HG03575 (cell line): Measurements from ENCODE around the gene TTPAL.

Source experiments
- ATAC-seq: cut with Tn5 transposase; IDR thresholded peaks from one replicate; pipeline ENCODE4 v1.9.1; 2021; ENCODE audit not compliant: unreplicated experiment, insufficient number of reproducible peaks, low FRiP score; ENCODE audit errors: extremely low read depth

TTPAL gene, protein sequence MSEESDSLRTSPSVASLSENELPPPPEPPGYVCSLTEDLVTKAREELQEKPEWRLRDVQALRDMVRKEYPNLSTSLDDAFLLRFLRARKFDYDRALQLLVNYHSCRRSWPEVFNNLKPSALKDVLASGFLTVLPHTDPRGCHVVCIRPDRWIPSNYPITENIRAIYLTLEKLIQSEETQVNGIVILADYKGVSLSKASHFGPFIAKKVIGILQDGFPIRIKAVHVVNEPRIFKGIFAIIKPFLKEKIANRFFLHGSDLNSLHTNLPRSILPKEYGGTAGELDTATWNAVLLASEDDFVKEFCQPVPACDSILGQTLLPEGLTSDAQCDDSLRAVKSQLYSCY

GRCh38 chr20:44475694-44476560 is at the start of gene TTPAL:
Gene TTPAL, plus strand, starts transcription at chr20:44475874. Its CDS starts 4,126 bp downstream, at chr20:44480000.
- ATAC-seq: peak; percentile 53

GRCh38 chr20:44425923-44426322 is 49.8 kb upstream of the TTPAL start:
- no peak for ATAC-seq

DNA sequence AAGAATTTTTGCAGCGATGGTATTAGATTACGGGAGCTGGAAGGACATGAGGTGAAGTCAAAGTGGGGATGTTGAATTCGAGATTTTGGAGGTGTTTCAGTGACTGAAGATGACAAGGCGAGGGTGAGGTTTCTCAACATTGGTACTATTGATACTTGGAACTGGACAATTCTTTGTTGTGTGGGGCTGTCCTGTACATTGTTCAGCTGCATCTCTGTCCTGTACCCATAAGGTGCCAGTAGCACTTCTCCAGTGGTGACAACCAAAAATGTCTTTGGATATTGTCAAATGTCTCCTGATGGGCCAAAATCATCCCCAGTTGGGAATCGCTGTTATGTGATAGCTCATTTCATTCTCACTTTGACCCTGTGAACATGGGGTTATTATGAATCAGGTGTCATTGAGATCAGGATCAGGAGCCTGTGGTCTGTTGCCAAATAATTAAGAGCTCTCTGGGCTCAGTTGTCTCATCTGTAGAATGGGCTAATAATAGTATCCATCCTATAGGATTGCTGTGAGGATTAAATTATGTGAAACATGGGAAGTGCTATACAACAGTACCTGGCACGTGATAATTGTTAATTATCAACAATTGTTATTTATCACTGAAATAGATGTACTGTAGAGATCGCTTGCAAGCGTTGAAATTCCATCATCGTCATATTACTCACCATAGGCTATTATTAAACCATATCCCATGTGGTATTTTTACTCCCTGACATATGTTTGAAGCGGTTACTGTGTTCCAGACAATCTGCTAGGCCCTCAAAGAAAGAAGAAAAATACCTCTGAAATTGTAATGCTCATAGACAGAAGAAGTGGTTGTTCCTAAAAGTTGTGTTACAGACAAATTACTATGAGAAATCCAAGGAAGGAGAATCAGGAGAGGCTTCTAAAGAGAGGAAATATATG is 48.5 kb upstream of the TTPAL start:
- no peak for ATAC-seq

- ATAC-seq: no peak
These were observed 47.9 kb upstream of the TTPAL start for GRCh38 chr20:44427804-44428173.

- ATAC-seq: no peak
These were observed 47.3 kb upstream of the TTPAL start for GRCh38 chr20:44428174-44429016.

- ATAC-seq: no peak
These were observed 46.7 kb upstream of the TTPAL start for GRCh38 chr20:44429017-44429339.

- ATAC-seq: no peak
These were observed 46.0 kb upstream of the TTPAL start for GRCh38 chr20:44429419-44430269.

DNA sequence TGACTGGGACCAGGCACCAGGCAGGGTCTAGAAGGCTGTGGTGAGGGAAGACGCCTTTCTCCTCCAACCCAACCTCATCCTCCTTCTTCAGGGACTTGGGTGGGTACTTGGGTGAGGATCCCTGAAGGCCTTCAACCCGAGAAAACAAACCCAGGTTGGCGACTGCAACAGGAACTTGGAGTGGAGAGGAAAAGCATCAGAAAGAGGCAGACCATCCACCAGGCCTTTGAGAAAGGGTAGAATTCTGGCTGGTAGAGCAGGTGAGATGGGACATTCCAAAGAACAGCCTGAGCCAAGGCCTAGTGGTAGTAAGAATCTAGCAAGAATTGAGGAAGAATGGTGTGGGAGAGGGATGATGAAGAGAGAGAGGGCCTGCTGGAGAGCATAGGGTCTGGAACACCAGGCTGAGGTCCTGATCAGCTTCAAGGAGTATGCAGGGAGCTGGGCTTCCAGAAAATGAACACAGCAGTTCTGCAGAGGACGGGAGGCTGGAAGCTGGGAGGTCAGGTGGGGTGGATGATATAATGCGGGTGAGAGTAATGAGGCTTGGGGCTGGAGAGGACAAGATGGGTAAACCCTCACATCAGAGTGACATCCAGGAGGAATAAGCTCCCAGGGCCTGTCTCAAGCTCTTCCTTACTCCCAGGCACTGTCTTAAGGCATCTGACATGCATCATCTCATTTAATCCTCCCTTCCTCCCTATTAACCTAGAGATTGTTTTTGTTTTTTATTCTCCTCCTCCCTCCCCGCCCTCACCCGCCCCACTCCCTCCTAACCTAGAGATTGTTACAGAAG is 45.2 kb upstream of the TTPAL start:
- no peak for ATAC-seq

- ATAC-seq: no peak
These were observed 44.6 kb upstream of the TTPAL start for GRCh38 chr20:44431118-44431501.

DNA sequence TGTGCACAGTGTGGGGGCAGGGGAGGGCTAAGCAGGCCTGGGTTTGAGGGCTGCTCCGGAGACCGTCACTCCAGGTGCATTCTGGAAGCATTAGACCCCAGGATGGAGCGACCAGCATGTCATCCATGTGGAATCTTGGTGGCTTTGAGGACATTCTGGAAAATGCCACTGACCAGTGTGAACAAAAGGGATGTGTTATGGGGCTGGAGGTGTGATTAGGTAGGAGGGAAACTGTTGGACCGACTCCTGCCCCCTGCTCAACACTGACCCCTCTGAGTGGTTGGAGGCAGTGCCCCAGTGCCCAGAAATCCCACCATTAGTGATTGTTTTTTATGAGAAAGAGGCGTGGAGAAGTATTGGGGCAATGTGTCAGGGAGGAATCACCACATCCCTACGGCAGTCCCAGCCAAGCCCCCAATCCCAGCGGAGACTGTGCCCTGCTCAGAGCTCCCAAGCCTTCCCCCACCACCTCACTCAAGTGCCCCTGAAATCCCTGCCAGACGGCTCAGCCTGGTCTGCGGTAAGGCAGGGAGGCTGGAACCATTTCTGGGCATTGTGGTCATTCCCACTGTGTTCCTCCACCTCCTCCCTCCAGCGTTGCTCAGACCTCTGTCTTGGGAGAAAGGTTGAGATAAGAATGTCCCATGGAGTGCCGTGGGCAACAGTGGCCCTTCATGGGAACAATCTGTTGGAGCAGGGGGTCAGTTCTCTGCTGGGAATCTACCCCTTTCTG is 44.0 kb upstream of the TTPAL start:
- no peak for ATAC-seq

GRCh38 chr20:44432618-44433577 is 42.8 kb upstream of the TTPAL start:
- no peak for ATAC-seq

DNA sequence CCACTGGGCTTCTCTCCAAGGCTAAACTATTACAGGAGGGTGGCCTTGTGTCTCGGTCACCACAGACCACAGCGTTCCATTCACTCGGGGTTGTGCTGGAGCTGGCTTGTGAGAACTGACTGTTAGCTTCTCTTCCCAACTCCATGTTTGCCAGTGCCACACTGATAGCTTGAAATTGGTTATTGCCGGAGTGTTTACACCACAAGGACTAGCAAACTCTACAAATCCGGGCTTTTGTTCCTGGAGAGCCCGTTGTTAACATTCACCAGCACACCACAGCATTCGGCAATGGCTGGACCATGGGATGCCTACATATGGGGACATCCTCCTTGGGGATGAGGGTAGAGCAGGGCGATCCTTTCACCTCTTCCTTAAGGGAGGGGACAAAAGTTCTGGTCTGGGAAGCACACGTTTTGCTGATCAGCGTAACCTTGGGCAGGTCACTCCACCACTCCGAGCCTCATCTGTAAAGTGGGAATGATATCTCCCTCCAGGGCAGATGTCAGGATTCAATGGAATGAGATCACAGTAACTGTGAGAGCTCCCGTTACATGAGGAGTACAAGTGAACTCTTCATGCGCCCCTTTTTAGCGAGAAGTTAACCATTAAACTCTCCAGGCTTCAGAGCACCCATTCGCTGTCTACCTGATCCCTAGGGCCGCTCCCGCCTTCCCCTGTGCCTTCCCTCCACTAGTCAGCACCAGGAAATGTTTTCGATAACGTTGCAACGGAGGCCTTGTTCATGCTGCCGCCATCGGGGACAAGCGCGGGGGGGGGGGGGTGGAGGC is 41.7 kb upstream of the TTPAL start:
- no peak for ATAC-seq

GRCh38 chr20:44435630-44436335 is 39.9 kb upstream of the TTPAL start:
- no peak for ATAC-seq

GRCh38 chr20:44436393-44436792 is 39.3 kb upstream of the TTPAL start:
- ATAC-seq: no peak
